Measurements from ENCODE around the gene C3orf33. TPM values are rescaled to one million over a fixed set of nuclear protein-coding genes. Genes with fewer than 3 reads are reported as not detected.

C3orf33 gene
- total and polyA plus RNA-seq, 2 experiments from 2014 or later = 3.5 to 4.7 TPM

- H3K4me2 ChIP-seq = peak overlapping the region; percentile 65
- no peaks in the 10 kb centered on the region for H3K36me3 ChIP-seq (ENCODE audit: insufficient read depth)
- Mint-ChIP-seq H3K27me3 (ENCODE audit: insufficient read depth, low read depth, poor library complexity) (peaks cover 15% of the 10 kb centered on the region), H3K27ac (no peak overlapping the region), H3K4me1 (peaks cover 57% of the 10 kb centered on the region), H3K4me3 (peak overlapping the region; percentile 53; the same call in 1 of the 3 replicates), H3K36me3 (ENCODE audit: low read depth) (no peaks in the 10 kb centered on the region), H3K9me3 (no peaks in the 10 kb centered on the region)
- peak overlapping the region; percentile 5; the same call in 1 of the 2 replicates for H2AFZ ChIP-seq
- DNase-seq (ENCODE audit: low spot score) (no peak), ATAC-seq (no peak)
- no peaks in the 10 kb centered on the region; the same call in 1 of the 2 replicates for H4K20me1 ChIP-seq (replicated peaks; ENCODE audit: insufficient read depth)
- no peak for TF ChIP-seq NANOG (IDR thresholded peaks at IDR 0.05; ENCODE audit: borderline replicate concordance)
- TF ChIP-seq, protein P1, sequence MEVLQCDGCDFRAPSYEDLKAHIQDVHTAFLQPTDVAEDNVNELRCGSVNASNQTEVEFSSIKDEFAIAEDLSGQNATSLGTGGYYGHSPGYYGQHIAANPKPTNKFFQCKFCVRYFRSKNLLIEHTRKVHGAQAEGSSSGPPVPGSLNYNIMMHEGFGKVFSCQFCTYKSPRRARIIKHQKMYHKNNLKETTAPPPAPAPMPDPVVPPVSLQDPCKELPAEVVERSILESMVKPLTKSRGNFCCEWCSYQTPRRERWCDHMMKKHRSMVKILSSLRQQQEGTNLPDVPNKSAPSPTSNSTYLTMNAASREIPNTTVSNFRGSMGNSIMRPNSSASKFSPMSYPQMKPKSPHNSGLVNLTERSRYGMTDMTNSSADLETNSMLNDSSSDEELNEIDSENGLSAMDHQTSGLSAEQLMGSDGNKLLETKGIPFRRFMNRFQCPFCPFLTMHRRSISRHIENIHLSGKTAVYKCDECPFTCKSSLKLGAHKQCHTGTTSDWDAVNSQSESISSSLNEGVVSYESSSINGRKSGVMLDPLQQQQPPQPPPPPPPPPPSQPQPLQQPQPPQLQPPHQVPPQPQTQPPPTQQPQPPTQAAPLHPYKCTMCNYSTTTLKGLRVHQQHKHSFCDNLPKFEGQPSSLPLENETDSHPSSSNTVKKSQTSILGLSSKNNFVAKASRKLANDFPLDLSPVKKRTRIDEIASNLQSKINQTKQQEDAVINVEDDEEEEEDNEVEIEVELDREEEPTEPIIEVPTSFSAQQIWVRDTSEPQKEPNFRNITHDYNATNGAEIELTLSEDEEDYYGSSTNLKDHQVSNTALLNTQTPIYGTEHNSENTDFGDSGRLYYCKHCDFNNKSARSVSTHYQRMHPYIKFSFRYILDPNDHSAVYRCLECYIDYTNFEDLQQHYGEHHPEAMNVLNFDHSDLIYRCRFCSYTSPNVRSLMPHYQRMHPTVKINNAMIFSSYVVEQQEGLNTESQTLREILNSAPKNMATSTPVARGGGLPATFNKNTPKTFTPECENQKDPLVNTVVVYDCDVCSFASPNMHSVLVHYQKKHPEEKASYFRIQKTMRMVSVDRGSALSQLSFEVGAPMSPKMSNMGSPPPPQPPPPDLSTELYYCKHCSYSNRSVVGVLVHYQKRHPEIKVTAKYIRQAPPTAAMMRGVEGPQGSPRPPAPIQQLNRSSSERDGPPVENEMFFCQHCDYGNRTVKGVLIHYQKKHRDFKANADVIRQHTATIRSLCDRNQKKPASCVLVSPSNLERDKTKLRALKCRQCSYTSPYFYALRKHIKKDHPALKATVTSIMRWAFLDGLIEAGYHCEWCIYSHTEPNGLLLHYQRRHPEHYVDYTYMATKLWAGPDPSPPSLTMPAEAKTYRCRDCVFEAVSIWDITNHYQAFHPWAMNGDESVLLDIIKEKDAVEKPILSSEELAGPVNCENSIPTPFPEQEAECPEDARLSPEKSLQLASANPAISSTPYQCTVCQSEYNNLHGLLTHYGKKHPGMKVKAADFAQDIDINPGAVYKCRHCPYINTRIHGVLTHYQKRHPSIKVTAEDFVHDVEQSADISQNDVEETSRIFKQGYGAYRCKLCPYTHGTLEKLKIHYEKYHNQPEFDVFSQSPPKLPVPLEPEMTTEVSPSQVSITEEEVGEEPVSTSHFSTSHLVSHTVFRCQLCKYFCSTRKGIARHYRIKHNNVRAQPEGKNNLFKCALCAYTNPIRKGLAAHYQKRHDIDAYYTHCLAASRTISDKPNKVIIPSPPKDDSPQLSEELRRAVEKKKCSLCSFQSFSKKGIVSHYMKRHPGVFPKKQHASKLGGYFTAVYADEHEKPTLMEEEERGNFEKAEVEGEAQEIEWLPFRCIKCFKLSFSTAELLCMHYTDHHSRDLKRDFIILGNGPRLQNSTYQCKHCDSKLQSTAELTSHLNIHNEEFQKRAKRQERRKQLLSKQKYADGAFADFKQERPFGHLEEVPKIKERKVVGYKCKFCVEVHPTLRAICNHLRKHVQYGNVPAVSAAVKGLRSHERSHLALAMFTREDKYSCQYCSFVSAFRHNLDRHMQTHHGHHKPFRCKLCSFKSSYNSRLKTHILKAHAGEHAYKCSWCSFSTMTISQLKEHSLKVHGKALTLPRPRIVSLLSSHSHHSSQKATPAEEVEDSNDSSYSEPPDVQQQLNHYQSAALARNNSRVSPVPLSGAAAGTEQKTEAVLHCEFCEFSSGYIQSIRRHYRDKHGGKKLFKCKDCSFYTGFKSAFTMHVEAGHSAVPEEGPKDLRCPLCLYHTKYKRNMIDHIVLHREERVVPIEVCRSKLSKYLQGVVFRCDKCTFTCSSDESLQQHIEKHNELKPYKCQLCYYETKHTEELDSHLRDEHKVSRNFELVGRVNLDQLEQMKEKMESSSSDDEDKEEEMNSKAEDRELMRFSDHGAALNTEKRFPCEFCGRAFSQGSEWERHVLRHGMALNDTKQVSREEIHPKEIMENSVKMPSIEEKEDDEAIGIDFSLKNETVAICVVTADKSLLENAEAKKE (CRISPR knock-in tag; IDR thresholded peaks at IDR 0.05) = no peak
- no peak for TF ChIP-seq EZH2 (IDR thresholded peaks at IDR 0.05; ENCODE audit: low read depth, unreplicated experiment)
- TF ChIP-seq ZNF114 (CRISPR knock-in tag; IDR thresholded peaks at IDR 0.05) = no peak
- TF ChIP-seq CREB1 (CRISPR knock-in tag; IDR thresholded peaks at IDR 0.05; ENCODE audit: low read depth) = no peak
- TF ChIP-seq, protein P2, sequence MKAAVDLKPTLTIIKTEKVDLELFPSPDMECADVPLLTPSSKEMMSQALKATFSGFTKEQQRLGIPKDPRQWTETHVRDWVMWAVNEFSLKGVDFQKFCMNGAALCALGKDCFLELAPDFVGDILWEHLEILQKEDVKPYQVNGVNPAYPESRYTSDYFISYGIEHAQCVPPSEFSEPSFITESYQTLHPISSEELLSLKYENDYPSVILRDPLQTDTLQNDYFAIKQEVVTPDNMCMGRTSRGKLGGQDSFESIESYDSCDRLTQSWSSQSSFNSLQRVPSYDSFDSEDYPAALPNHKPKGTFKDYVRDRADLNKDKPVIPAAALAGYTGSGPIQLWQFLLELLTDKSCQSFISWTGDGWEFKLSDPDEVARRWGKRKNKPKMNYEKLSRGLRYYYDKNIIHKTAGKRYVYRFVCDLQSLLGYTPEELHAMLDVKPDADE (IDR thresholded peaks at IDR 0.05) = no peak
- TF ChIP-seq JUNB (IDR thresholded peaks at IDR 0.05; ENCODE audit: unreplicated experiment) = no peak
- TF ChIP-seq REST (IDR thresholded peaks at IDR 0.05; ENCODE audit: unreplicated experiment) = no peak
- TF ChIP-seq EZH2phosphoT487 (IDR thresholded peaks at IDR 0.05; ENCODE audit: unreplicated experiment) = no peak
- peaks cover 63% of the 10 kb centered on the region for H3K4me1 ChIP-seq (ENCODE audit: insufficient read depth)
- peaks cover 3% of the 10 kb centered on the region; the same call in 1 of the 2 replicates for H3K27me3 ChIP-seq (ENCODE audit: insufficient read depth)
- H3K9me2 ChIP-seq (ENCODE audit: insufficient read depth) = no peaks in the 10 kb centered on the region
- no peak overlapping the region for H3K4me3 ChIP-seq
- peaks cover 10% of the 10 kb centered on the region for H3K79me2 ChIP-seq (replicated peaks; ENCODE audit: insufficient read depth)
- no peak overlapping the region for H3K27ac ChIP-seq (ENCODE audit: low read depth)
- no peaks in the 10 kb centered on the region for H3F3A ChIP-seq (replicated peaks; ENCODE audit: low read depth)
These were observed 58.2 kb downstream of the C3orf33 start for GRCh38 chr3:155747946-155748290.

Data from GM23338 (cell line).